A549 (cell line): Measurements from ENCODE around the gene PLLP.

Experiments
- CHD2 ChIP-seq: fragments of 150-350 bp; IDR thresholded peaks from 2 replicates; pipeline ENCODE4 v1.6.1; 2014; ENCODE audit warnings: low read length; ENCODE audit not compliant: partially characterized antibody
- CTCF ChIP-seq: fragments of >200 bp; sonication (Bioruptor Twin); formaldehyde crosslinking; IDR thresholded peaks from 3 replicates; pipeline ENCODE4 v1.5.1; 2016
- EP300 ChIP-seq, 2 experiments: fragments of >200 bp; sonication (Bioruptor Twin); formaldehyde crosslinking; IDR thresholded peaks; 2 replicates in 1 of 2; 3 replicates in 1 of 2; pipeline ENCODE4 v1.6.1; 2016 to 2017
- HMGXB4 ChIP-seq: fragments of 250-450 bp; sonication (Bioruptor Pico); IDR thresholded peaks from 2 replicates; pipeline ENCODE4 v1.5.0; 2021; ENCODE audit warnings: mild to moderate bottlenecking, moderate library complexity, borderline replicate concordance
- JUN ChIP-seq, 2 experiments: fragments of >200 bp; sonication (Bioruptor Twin); formaldehyde crosslinking; IDR thresholded peaks; 2 replicates in 1 of 2; 3 replicates in 1 of 2; pipeline ENCODE4 v1.6.1; 2016 to 2017
- KDM1A ChIP-seq: fragments of 200-600 bp; sonication (generic); IDR thresholded peaks from 2 replicates; pipeline ENCODE4 v1.6.1; 2016; ENCODE audit warnings: low read depth, mild to moderate bottlenecking
- POLR2A ChIP-seq: IDR thresholded peaks from 2 replicates; pipeline ENCODE4 v1.6.1; 2012; ENCODE audit warnings: mild to moderate bottlenecking, low read length
- RAD21 ChIP-seq, 2 experiments: fragments of >200 bp in 1 of 2; sonication (Bioruptor Twin) in 1 of 2; formaldehyde crosslinking in 1 of 2; IDR thresholded peaks in 1 of 2; conservative IDR thresholded peaks in 1 of 2; 2 replicates in 1 of 2; 3 replicates in 1 of 2; pipeline ENCODE4 v1.6.1; 2012 to 2018; ENCODE audit warnings: inconsistent platforms in 1 of 2
- TF ChIP-seq, protein P1 (sequence below): IDR thresholded peaks from 2 replicates; pipeline ENCODE4 v1.6.1; 2012

DNA sequence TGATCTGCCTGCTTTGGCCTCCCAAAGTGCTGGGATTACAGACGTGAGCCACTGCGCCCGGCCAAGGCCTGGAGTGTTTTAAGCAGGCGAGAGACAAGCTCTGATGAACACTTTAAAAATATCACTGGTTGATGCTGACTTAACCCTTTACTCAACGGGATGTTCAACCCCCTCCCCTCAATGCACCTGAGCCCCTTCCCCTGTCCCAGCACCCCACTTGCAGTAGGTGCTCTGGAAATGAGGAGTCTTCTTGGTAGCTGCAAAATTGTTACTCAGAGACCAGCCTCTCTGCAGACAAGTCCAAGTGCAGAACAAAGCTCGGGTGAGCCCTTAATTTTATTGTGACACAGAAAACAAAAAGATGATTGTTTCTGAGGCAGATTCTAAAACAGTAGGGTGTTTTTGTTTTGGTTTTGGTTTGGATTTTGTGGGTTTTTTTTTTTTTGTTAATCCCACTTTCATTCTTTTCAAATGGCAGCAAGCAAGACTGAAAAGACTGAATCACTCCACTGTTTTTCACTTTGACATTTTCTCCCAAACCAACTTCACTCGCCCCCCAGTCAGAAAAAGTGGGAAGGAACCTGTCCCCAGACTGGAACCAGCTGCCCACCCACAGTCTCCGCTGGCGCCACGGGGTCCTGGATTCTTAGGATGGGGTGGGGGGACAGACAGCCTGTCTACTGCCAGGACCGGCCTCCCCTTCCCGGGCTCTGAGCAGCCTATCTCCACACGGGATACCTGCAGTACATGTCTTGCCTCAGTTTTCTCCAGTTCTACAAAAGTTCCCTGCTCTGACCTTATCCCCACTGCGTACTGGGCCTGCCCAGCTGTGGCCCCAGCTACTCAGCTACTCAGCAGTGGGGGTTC, 5.2 kb upstream of the PLLP start:
- no peak for TF ChIP-seq JUN (IDR thresholded peaks at IDR 0.05)
- no peak for TF ChIP-seq CTCF
- no peak for TF ChIP-seq POLR2A
- no peak for TF ChIP-seq HMGXB4
- TF ChIP-seq KDM1A: no peak
- TF ChIP-seq, protein P1, sequence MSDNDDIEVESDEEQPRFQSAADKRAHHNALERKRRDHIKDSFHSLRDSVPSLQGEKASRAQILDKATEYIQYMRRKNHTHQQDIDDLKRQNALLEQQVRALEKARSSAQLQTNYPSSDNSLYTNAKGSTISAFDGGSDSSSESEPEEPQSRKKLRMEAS: no peak
- no peak for TF ChIP-seq RAD21 (conservative IDR thresholded peaks at IDR 0.05 in 1 of 2, IDR thresholded peaks at IDR 0.05 in 1 of 2)
- no peak for TF ChIP-seq EP300 (IDR thresholded peaks at IDR 0.05)
- TF ChIP-seq CHD2: no peak
